NCI-H526 treated with DMSO at 0.1 percent for 48 hours (cell line): ENCODE measurements around the gene EFCAB14.
"Not testable (repeated sequence)": the region's sequence is repeated elsewhere in the genome, so short reads cannot be mapped to it uniquely, and the experiment has no call there.

ENCODE experiments used
- DNase-seq: peaks from one replicate; lab custom pipeline; 2025; lab: John Stamatoyannopoulos, UW

EFCAB14 gene

DNA sequence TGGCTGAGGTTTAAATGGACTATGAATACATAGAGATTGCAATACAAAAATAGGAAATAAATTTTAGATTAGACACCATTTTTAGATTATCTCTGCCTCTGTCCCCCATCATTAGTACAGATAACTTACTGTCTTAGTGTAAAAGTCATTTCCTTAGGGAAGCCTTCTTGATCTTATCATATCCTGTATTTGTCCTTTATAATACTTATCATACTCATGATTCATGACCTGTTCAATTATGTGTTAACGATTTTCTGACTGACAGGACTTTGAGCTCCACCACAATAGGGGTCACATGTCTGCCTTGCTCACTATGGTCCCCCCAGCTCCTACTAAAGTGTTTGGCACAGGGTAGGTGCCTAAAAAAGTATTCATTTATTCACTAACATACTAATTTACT lies 32.7 kb downstream of the EFCAB14 start:
- no peak for DNase-seq

- no peak for DNase-seq
Measured at GRCh38 chr1:46684670-46685069, 34.2 kb downstream of the EFCAB14 start.

DNA sequence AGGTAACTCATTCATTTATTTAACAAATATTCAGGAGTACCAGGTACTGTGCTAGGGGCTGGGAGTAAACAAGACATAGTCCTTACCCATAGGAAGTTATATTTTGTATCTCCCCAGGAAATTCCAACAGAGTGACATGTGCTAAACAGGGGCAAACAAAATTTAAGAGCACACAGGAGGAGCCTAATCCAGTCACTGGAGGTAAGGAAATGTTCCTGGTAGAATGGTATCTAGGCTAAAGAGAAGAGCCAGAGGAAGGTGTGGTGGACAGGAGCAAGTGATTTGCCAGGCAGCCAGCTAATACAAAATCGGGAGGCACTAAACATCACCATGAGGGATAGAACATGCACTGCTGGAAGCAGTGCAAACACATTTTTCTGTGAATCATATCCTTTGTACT lies 36.9 kb downstream of the EFCAB14 start:
- DNase-seq: no peak

GRCh38 chr1:46681333-46682034 lies 37.4 kb downstream of the EFCAB14 start:
- DNase-seq: no peak

DNA sequence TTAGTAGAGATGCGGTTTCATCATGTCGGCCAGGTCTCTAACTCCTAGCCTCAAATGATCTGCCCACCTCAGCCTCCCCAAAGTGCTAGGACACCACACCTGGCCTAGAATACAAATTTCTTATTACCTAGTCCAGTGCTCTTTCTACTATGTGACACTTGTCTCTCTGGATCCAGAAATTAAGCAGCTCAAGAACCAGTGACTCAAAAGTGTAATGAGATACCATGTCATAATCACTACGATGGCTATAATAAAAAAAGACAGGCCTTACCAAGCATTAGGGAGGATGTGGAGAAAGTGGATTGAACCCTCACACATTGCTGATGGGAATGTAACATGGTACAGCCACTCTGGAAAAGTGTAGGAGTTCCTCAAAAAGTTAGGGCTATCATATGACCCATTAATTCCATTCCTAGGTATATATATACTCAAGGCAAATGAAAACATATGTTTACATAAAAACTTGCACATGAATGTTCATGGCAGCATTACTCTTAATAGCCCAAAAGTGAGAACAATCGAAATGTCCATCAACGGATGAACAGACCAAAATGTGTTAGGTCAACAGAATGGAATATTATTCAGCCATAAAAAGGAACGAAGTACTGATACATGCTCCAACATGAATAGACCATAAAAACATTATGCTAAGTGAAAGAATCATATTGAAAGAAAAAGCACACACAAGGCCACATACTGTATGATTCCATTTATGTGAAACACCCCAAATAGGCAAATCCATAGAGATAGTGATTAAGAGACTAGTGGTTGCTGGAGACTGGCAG lies 38.9 kb downstream of the EFCAB14 start:
- no peak for DNase-seq

- DNase-seq: no peak
Measured at GRCh38 chr1:46677339-46677738, 41.6 kb downstream of the EFCAB14 start.

- no peak for DNase-seq
Measured at GRCh38 chr1:46676531-46676930, 42.4 kb downstream of the EFCAB14 start.

DNA sequence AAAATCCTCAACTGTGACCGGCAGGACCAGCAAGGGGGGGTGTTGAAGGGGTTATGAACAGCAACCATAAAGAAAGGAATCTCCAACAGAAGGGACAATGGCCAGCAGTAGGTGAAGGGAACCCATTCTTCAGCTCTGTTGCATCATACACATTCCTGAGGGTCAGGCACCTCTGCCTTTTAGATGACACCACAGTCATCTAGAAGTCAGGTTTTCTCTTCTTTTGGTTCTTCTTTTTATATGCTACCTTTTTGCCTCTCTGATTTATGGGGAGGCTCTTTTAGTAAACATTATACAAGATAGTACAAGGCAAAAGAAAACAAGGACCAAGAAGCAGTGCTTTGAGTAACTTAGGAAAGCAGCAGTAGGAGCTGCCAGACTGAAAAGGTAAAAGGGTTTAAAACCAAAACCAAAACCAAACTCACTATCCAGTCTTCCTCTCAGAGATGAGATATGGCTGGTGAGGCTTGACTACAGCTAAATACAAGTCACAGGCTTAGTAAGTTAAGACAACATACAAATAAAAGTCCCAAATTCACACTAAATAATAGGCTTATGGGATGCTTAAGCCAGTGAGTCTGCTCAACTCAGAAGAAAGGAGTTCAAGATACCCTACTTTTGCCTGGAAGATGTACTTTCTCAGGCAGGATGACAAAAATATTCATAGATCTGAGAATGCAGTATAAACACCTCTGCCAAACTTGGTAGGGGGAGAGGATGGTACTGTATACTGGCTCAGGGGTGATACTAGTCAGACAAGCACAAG lies 43.2 kb downstream of the EFCAB14 start:
- no peak for DNase-seq

DNA sequence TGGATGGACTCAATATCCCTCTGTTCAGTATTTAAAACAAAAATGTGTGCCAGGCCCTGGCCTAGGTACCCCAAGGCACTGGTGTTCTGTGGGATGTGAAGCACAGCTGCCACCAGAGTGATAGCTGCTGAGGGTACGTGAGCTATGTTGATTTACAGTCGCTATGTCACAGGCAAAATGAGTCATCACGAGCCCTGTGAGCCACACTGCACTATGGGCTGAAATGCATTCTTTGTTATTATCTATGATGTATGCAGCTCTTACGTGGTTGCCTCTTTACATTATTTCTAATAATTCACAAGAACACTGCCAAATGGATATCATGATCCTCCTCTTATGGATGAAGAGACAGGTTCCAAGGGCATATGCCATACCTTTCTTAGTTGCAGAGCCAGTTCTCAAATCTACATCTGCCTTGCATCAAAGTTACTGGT lies 45.1 kb downstream of the EFCAB14 start:
- no peak for DNase-seq

DNA sequence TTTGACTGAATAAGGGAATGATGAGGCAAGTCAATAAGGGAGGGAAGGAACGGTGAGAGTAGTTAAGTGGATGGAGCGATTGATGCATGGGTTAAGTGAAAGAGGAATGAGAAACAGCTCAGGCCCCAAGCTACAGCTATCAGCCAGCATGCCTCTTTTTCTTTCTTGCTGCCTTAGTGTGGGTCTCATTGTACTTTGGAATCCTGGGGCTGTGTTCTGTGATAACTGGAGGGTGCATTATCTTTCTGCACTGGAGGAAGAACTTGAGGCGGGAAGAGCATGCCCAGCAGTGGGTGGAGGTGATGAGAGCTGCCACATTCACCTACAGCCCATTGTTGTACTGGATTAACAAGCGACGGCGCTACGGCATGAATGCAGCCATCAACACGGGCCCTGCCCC lies 46.2 kb downstream of the EFCAB14 start:
- no peak for DNase-seq

DNA sequence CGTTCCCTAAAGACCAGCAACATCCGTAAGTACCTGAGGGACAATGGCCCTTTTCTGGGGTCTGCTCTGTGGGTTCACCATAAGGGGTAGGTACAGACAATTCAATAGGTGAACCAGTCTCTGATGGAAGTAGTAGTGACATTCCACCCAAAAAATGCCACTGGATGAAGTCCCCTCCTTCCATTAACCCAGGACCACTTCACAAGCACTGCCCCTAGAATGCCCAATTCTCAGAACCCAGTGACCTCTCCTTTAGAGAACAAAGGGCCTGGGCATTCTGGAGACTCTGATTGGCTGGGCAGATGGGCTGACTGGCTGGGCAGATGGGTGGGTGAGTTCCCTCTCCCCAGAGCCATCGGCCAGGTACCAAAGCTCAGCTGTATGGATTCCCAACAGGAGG lies 47.4 kb downstream of the EFCAB14 start, which contains the start of gene TEX38:
Gene TEX38, plus strand, starts transcription at position 301 of the 400 bp plus-strand sequence. Its CDS starts 81 bp downstream, at position 382.
- DNase-seq: no peak

DNA sequence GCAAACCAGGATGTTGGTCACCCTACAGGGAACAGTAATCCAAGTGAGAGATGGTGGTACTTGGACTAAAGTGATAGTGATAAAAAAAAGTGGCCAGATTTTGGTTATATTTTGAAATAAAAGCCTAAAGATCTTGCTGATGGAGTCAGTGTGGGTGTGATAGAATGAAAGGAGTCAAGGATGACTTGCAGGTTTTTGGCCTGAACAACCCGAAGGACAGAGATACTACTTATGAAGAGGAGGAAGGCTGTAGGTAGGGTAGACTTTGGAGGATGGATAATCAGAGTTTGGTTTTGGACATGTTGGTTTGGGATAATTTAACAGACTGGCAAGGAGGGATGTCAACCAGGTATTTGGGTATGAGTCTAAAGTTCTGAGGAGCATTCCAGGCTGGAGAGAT lies 48.8 kb downstream of the EFCAB14 start:
- DNase-seq: no peak

DNA sequence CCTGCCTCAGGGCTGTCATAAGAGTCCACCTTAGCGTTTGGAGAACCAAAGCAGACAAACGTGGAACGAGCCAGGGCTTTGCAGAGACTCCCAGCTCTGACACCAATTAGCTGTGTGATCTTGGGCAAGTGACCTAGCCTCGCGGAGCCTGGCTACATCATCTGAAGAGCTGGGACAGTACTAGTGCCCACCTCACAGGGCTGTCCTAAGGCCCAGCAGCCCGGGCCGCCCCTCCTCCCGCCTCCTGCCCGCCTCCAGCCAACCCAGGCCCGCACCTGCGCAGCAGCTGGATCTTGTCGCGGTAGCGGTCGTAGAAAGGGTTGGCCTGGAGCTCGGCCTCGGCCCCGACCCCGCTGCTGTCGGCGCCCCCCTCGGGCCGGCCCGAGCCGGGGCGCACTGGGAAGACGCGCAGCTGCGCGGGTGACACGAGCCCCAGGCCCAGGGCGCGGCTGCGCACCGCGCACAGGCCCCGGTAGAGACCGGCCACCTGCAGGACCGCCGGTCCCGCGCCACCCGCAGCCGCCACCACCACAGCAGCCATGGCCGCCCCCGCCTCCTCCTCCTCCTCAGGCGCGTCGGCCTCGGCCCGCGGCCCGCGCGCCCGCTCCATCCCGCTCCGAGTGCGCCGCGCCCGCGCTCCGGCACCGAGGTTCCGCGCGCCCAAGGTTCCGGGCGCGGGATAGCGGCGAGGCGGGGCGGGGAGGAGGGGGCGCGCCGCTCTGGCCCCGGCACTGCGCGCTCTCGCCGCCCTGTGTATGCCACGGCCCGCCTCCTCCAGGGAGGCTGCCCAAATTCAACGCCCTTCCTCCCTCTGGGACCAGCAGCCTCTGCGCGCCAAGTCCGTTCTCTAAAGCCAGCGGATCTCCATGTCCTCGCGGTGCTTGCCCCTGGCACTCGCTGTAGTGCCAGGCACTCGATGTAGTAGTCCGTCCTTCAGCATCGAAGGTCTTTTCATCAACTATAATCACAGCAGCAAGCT lies 50.8 kb downstream of the EFCAB14 start, which contains the start of gene ATPAF1:
Gene ATPAF1, minus strand, starts transcription at position 583 of the 979 bp plus-strand sequence. Its CDS starts 42 bp downstream, at position 541.
- peak; percentile 76 for DNase-seq

- DNase-seq: no peak
Measured at GRCh38 chr1:46665983-46666382, 52.9 kb downstream of the EFCAB14 start.

DNA sequence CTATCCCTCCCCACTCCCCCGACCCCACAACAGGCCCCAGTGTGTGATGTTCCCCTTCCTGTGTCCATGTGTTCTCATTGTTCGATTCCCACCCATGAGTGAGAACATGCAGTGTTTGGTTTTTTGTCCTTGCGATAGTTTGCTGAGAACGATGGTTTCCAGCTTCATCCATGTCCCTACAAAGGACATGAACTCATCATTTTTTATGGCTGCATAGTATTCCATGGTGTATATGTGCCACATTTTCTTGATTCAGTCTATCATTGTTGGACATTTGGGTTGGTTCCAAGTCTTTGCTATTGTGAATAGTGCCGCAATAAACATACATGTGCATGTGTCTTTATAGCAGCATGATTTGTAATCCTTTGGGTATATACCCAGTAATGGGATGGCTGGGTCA lies 56.0 kb downstream of the EFCAB14 start:
- not testable (repeated sequence) for DNase-seq

GRCh38 chr1:46660116-46660515 lies 58.8 kb downstream of the EFCAB14 start:
- DNase-seq: not testable (repeated sequence)

DNA sequence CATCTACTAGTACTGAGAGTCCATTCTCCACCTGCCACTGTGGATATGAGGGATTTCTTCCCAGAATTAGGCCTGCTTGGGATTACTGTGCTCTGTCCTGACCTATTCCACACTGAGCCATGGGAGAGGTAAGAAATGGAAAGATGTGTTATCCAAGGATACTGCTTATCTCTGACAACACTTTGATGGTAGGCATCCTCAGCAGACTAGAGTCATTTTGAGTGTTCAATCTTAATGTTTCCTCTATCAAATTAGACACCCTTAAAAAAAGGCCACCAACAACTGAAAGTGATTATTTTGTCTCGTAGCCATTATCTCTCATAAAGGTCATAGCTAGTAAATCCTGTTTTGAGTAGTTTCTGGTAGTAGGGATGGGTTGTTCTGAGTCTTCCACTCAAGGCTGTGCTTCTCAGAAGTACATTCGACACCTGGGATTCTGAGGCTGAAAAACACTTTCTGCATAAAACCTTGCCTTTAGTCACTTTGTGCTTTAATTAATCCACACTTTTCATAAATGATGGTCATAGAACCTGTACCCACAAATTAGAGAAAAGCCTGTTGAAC lies 59.5 kb downstream of the EFCAB14 start:
- DNase-seq: no peak

DNA sequence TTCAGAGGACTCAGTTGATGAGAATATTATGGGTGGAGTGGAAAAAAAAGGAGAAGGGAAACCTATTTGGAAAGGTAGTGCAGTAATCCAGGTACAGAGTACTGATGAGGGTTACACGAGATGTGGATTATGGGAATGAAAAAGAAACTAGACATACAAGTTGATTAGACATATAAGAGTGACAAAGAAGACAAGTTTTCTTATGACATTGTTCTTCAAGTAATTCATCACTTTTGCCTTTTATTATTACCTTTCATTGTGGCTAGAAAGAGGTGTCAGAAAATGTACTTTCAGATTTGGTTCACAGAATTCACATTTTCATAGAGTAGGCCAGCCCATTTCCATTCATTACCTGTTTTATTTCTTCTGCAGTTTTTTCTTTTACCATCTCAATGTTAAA lies 61.1 kb downstream of the EFCAB14 start:
- no peak for DNase-seq

DNA sequence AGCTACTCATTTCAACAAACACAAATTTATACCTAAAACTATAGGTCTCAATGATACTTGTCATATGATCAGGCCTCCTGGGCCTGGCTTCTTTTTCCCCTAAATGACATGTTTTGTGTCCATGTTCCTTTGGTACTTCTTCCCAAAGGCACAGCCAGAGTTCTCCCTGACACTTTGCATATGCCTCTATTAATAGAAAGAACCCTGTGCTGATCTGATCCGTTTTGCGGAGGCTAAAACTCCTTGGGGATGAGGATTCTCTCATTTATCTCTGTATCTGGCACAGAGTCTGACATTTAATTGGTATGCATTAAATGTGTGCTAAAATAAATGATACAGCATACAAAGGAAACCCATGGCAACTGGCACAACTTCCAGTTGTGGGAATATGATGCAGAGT lies 62.3 kb downstream of the EFCAB14 start:
- DNase-seq: no peak

DNA sequence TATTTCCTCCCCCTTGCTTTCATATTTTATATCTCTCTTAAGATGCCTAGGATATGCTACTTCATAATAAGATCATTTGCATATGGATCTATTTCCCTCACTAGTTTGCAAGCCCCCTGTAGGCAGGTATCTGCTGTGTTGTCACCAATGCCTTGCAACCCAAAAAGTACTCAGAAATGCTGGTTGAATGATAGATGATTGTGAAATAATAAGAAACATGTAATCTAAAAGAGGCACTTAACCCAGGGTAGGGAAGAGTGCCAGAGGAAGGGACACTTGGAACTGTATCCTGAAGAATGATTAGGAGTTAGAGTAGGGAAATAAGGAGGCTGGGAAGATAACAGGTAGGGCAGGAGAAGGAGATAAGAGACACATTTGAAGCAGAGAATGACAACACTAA lies 63.1 kb downstream of the EFCAB14 start:
- no peak for DNase-seq

GRCh38 chr1:46654698-46655097 lies 64.2 kb downstream of the EFCAB14 start:
- not testable (repeated sequence) for DNase-seq
